Activated B cell treated with CpG ODN at 0.5 μM for 24 hours (primary cell): ENCODE measurements around the gene PVR. TPM values are rescaled to one million over a fixed set of nuclear protein-coding genes. Genes with fewer than 3 reads are reported as not detected.
A peak's percentile ranks its signal among the peaks of the same experiment; 100 is the strongest.

Source experiments
- ATAC-seq: fragments of 200-7000 bp; cut with Tn5 transposase; one replicate; pipeline ENCODE4 v1.10.0; 2021; ENCODE audit warnings: low read depth, mild to moderate bottlenecking, moderate library complexity
- CTCF ChIA-PET: fragments of 350-600 bp; sonication (Branson Sonifier 250); formaldehyde crosslinking; loops from one replicate; lab custom pipeline; 2021; ENCODE audit warnings: antibody characterized with exemption; lab: Charles Lee
- POLR2A ChIA-PET: fragments of 350-600 bp; sonication (Branson Sonifier 250); formaldehyde crosslinking; loops from one replicate; lab custom pipeline; 2021; ENCODE audit warnings: antibody characterized with exemption; lab: Charles Lee
- DNase-seq: peaks from one replicate; pipeline ENCODE4 v3.0.0; 2022
- H3K27ac Mint-ChIP-seq: one replicate; pipeline ENCODE4 v1.8.0; 2020; ENCODE audit warnings: mixed read lengths
- H3K27me3 Mint-ChIP-seq: one replicate; pipeline ENCODE4 v1.8.0; 2021; ENCODE audit warnings: mixed read lengths
- H3K36me3 Mint-ChIP-seq: one replicate; pipeline ENCODE4 v1.8.0; 2021; ENCODE audit warnings: low read depth, mixed read lengths
- H3K4me1 Mint-ChIP-seq: one replicate; pipeline ENCODE4 v1.8.0; 2021; ENCODE audit warnings: mixed read lengths
- H3K4me3 Mint-ChIP-seq: one replicate; pipeline ENCODE4 v1.8.0; 2020; ENCODE audit warnings: mild to moderate bottlenecking, mixed read lengths
- H3K9me3 Mint-ChIP-seq: one replicate; pipeline ENCODE4 v1.8.0; 2020; ENCODE audit warnings: mixed read lengths
- intact Hi-C: fragments of 100-400 bp; cut with micrococcal nuclease; formaldehyde crosslinking; loops from one replicate; pipeline ENCODE4 v1.15.1; 2024
- total RNA-seq: library from RNA; stranded (reverse); gene quantifications from 2 replicates; pipeline ENCODE4 v1.2.3, GENCODE V29; 2022
- TF ChIP-seq, protein P1 (sequence below): fragments of 200-600 bp; IDR thresholded peaks from one replicate; pipeline ENCODE4 v1.8.0; 2022; ENCODE audit warnings: antibody characterized with exemption, mild to moderate bottlenecking

The PVR gene
- total RNA-seq, 1 donor from 2014 or later: not detected

DNA sequence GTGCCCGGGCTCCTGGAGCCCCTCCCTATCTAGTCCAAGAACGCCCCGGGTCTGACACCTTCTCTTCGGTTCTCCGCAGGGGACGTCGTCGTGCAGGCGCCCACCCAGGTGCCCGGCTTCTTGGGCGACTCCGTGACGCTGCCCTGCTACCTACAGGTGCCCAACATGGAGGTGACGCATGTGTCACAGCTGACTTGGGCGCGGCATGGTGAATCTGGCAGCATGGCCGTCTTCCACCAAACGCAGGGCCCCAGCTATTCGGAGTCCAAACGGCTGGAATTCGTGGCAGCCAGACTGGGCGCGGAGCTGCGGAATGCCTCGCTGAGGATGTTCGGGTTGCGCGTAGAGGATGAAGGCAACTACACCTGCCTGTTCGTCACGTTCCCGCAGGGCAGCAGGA lies 3.4 kb downstream of the PVR start:
- TF ChIP-seq, protein P1, sequence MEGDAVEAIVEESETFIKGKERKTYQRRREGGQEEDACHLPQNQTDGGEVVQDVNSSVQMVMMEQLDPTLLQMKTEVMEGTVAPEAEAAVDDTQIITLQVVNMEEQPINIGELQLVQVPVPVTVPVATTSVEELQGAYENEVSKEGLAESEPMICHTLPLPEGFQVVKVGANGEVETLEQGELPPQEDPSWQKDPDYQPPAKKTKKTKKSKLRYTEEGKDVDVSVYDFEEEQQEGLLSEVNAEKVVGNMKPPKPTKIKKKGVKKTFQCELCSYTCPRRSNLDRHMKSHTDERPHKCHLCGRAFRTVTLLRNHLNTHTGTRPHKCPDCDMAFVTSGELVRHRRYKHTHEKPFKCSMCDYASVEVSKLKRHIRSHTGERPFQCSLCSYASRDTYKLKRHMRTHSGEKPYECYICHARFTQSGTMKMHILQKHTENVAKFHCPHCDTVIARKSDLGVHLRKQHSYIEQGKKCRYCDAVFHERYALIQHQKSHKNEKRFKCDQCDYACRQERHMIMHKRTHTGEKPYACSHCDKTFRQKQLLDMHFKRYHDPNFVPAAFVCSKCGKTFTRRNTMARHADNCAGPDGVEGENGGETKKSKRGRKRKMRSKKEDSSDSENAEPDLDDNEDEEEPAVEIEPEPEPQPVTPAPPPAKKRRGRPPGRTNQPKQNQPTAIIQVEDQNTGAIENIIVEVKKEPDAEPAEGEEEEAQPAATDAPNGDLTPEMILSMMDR: no peak
- H3K4me1 Mint-ChIP-seq: peaks cover 5% of the 10 kb centered on the region
- H3K4me3 Mint-ChIP-seq: no peak overlapping the region
- intact Hi-C loops: no loop called here
- H3K36me3 Mint-ChIP-seq: no peaks in the 10 kb centered on the region
- ATAC-seq (no peak), DNase-seq (no peak)
- no peak overlapping the region for H3K27ac Mint-ChIP-seq
- ChIA-PET CTCF (no interaction called here), POLR2A (no interaction called here)
- peaks cover 28% of the 10 kb centered on the region for H3K27me3 Mint-ChIP-seq
- no peaks in the 10 kb centered on the region for H3K9me3 Mint-ChIP-seq

DNA sequence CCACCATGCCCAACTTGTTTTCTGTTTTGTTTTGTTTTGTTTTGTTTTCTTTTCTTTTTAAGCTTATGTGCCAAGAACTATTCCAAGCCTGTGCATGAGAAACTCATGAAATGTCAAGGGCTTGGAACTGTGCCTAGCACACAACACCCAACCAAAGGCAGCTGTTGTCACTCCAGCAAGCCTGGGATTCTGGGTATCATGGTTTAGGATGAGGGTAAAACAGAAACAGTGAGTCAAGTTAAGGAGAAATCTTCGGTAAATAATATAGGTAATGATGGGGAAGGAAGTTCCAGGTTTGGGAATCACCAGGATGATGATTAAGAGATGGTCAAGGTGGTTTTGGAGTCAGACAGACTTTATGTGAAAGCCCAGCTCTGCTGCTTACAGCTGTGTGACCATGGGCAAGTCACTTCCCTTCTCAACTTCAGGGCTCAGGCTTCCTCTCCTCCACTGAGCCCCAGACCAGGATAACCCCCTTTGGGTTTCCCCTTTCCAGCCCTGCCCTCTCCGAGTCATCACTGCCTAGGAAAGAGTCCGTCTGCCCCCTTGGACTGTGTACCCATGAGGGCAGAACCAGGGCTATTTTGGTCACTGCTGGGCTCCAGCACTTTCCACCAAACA lies 5.0 kb downstream of the PVR start:
- TF ChIP-seq, protein P1: no peak
- peaks cover 8% of the 10 kb centered on the region for H3K4me1 Mint-ChIP-seq
- H3K9me3 Mint-ChIP-seq: no peaks in the 10 kb centered on the region
- no peak for DNase-seq
- ChIA-PET CTCF (no interaction called here), POLR2A (no interaction called here)
- H3K4me3 Mint-ChIP-seq: no peak overlapping the region
- peaks cover 20% of the 10 kb centered on the region for H3K27me3 Mint-ChIP-seq
- intact Hi-C loops: no loop called here
- no peak for ATAC-seq
- no peaks in the 10 kb centered on the region for H3K36me3 Mint-ChIP-seq
- H3K27ac Mint-ChIP-seq: no peak overlapping the region

DNA sequence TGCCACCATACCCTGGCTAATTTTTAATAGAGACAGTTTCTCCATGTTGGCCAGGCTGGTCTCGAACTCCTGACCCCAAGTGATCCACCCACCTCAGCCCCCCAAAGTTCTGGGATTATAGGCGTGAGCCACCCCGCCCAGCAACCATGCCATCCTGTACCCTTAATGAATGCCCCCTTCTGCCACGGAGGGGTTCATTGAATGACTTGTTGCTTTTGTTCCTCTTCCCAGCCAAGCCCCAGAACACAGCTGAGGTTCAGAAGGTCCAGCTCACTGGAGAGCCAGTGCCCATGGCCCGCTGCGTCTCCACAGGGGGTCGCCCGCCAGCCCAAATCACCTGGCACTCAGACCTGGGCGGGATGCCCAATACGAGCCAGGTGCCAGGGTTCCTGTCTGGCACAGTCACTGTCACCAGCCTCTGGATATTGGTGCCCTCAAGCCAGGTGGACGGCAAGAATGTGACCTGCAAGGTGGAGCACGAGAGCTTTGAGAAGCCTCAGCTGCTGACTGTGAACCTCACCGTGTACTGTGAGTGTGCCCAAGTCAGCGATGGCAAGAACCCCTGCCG lies 6.0 kb downstream of the PVR start:
- DNase-seq (no peak), ATAC-seq (no peak)
- intact Hi-C loops: no loop called here
- ChIA-PET POLR2A (interaction anchor here (0.5 kb wide), 1 partner anchor 352 kb away, joined by 3 read pairs; the partner anchor contains the start of gene RELB), CTCF (no interaction called here)
- Mint-ChIP-seq H3K27me3 (peaks cover 14% of the 10 kb centered on the region), H3K9me3 (no peaks in the 10 kb centered on the region), H3K4me3 (no peak overlapping the region), H3K4me1 (peaks cover 14% of the 10 kb centered on the region), H3K27ac (no peak overlapping the region), H3K36me3 (no peaks in the 10 kb centered on the region)
- TF ChIP-seq, protein P1: no peak

DNA sequence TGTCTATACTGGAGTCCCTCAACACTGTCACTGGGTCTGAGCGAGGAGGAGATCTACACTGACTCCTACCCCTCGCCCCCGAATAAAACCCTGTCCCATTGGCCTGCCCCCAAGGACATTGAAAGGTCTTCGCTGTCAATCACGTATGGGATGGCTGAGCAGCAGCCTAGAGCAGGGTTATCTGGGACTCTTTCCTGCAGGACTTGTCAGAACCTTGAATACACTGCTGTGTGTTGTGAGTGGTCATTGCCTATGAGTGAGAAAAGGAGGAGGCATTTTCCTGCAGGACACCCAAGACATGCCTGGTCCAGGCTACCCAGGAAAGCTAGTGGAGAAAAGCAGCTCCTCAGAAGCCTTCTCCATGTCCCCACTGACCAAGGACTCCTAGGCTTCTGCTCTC lies 9.6 kb downstream of the PVR start:
- DNase-seq (no peak), ATAC-seq (no peak)
- Mint-ChIP-seq H3K9me3 (no peaks in the 10 kb centered on the region), H3K36me3 (no peaks in the 10 kb centered on the region), H3K4me3 (no peak overlapping the region), H3K4me1 (peaks cover 21% of the 10 kb centered on the region), H3K27ac (no peak overlapping the region), H3K27me3 (no peaks in the 10 kb centered on the region)
- CTCF ChIA-PET: interaction anchor here (1.9 to 2.1 kb wide), 2 partner anchors 69 to 70 kb away, joined by 8 to 15 read pairs; no protein-coding TSS in a partner anchor
- intact Hi-C loops: no loop called here
- POLR2A ChIA-PET: no interaction called here
- TF ChIP-seq, protein P1: no peak

DNA sequence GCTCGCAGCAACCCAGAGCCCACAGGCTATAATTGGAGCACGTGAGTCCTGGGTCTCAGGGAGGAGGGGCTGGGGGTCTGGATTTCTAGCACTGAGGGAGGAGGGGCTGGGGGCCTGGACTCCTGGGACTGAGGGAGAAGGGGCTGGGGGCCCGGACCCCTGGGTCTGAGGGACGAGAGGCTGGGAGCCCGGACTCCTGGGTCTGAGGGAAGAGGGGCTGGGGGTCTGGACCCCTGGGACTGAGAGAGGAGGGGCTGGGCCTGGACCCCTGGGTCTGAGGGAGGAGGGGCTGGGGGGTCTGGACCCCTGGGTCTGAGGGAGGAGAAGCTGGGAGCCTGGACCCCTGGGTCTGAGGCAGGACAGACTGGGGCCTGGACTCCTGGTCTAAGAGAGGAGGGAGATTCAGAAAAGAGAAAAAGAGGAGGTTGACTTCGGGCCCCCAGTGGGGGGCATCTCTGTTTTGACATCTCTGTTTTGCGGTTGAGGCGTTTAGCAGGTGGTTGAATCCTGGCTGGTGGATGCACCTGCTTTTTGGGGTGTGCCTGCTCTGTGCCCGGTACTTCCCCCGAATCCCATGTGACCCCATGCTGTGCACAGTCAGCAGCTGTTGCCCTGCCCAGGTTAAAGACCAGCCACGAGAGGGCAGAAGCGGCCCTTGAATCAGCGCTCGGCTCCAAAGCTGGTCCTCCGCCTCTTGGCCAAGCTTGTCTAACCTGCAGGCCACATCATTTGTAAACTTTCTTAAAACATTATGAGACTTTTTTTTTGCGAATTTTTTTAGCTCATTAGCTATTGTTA lies 10.5 kb downstream of the PVR start:
- POLR2A ChIA-PET: interaction anchor here (0.7 to 1.1 kb wide), 6 partner anchors 31 to 512 kb away, joined by 3 to 10 read pairs (median 3); no protein-coding TSS in a partner anchor
- CTCF ChIA-PET: interaction anchor here (0.5 to 2.1 kb wide), 20 partner anchors 9 to 685 kb away, joined by 3 to 16 read pairs (median 4); partner anchors contain the start of gene IGSF23
- ATAC-seq (peak; percentile 94), DNase-seq (peak; percentile 62)
- H3K9me3 Mint-ChIP-seq: no peaks in the 10 kb centered on the region
- no peaks in the 10 kb centered on the region for H3K27me3 Mint-ChIP-seq
- H3K4me1 Mint-ChIP-seq: peaks cover 21% of the 10 kb centered on the region
- TF ChIP-seq, protein P1: no peak
- H3K4me3 Mint-ChIP-seq: no peak overlapping the region
- intact Hi-C loops: loop anchor here (1.0 to 2.0 kb wide), 3 partner anchors 39 to 116 kb away; no protein-coding TSS in a partner anchor
- H3K36me3 Mint-ChIP-seq: no peaks in the 10 kb centered on the region
- H3K27ac Mint-ChIP-seq: peak overlapping the region; percentile 53
